Hepatocyte (in vitro differentiated cells): Measurements from ENCODE around the gene FAM227B.

Source experiments
- CTCF ChIP-seq: fragments of 200-600 bp; sonication (generic); IDR thresholded peaks from 2 replicates; pipeline ENCODE4 v1.5.1; 2016; ENCODE audit warnings: antibody characterized with exemption, mild to moderate bottlenecking; ENCODE audit not compliant: poor library complexity
- EZH2 ChIP-seq: fragments of 200-600 bp; sonication (generic); IDR thresholded peaks from 2 replicates; pipeline ENCODE4 v1.6.1; 2016; ENCODE audit warnings: antibody characterized with exemption, mild to moderate bottlenecking, borderline replicate concordance
- EZH2phosphoT487 ChIP-seq: fragments of 200-600 bp; sonication (generic); IDR thresholded peaks from one replicate; pipeline ENCODE4 v1.6.1; 2018; ENCODE audit warnings: antibody characterized with exemption, mild to moderate bottlenecking, low read depth, moderate library complexity; ENCODE audit not compliant: unreplicated experiment, severe bottlenecking

- TF ChIP-seq EZH2 (no peak), CTCF (no peak), EZH2phosphoT487 (no peak)
Measured at GRCh38 chr15:49645941-49646340, 25.3 kb upstream of the FAM227B start.
